ENCODE results near the gene C5.

DNA sequence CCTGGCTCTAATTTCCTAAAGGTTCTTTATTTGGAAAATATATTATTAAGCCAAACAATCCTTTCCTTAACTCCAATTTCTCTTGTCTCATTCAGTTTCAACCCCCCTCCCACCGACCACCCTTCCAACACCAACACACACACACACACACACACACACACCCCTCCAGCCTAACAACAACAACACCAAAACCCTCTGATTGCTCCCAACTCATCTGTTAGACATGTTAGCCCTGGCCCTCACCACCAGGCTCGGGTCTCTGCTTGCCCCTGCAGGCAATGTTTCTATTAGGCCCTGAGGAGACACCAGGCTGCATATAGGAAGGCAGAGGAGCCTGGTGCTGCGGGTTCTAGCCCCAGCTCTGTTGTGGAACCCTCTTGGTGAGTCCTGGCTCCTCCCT, 105.1 kb downstream of the C5 start:
- TF ChIP-seq, protein P1, sequence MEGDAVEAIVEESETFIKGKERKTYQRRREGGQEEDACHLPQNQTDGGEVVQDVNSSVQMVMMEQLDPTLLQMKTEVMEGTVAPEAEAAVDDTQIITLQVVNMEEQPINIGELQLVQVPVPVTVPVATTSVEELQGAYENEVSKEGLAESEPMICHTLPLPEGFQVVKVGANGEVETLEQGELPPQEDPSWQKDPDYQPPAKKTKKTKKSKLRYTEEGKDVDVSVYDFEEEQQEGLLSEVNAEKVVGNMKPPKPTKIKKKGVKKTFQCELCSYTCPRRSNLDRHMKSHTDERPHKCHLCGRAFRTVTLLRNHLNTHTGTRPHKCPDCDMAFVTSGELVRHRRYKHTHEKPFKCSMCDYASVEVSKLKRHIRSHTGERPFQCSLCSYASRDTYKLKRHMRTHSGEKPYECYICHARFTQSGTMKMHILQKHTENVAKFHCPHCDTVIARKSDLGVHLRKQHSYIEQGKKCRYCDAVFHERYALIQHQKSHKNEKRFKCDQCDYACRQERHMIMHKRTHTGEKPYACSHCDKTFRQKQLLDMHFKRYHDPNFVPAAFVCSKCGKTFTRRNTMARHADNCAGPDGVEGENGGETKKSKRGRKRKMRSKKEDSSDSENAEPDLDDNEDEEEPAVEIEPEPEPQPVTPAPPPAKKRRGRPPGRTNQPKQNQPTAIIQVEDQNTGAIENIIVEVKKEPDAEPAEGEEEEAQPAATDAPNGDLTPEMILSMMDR (IDR thresholded peaks at IDR 0.05), result no peak
- no peak for TF ChIP-seq POLR2A (IDR thresholded peaks at IDR 0.05)
- TF ChIP-seq POLR2AphosphoS5 (IDR thresholded peaks at IDR 0.05; ENCODE audit: insufficient read depth in 1 of 2, low read depth in 1 of 2), result no peak

All from vagina (tissue), 2 donors.